GM18951 (cell line): ENCODE results near the gene RHOJ.
"Not testable (repeated sequence)": the region's sequence is repeated elsewhere in the genome, so short reads cannot be mapped to it uniquely, and the experiment has no call there.

Experiments used
- POLR2A ChIP-seq: IDR thresholded peaks from 4 replicates; pipeline ENCODE4 v1.6.1; 2011; ENCODE audit warnings: mild to moderate bottlenecking; ENCODE audit not compliant: insufficient read length, insufficient read depth; ENCODE audit errors: extremely low read depth
- in situ Hi-C: fragments of 300-500 bp; cut with MboI; formaldehyde crosslinking; loops from one replicate; pipeline ENCODE4 v1.12.0; 2022; ENCODE audit warnings: low sequenced_read_pairs, mixed read lengths, inconsistent platforms; ENCODE audit not compliant: unreplicated experiment

The RHOJ gene

DNA sequence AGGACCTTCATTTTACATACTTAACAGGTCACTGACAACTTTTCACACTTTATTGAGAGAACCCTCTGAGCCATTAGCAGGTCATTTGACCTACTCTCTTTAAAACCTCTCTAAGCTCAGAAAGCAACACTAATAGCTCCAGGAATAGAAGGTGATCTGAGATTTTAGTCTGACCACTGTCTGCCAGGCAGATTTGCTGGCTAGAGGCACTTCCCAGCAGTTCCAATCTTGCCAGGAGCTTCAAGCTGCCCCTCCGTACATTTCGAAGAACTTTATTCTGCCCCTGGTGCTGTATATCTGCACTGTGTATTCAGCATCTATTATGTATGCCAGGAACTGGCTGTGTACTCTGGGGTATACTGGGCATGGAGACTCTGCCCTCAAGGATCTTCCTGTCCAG is 58.2 kb downstream of the RHOJ start:
- TF ChIP-seq POLR2A = no peak
- in situ Hi-C loops = loop anchor here (25.0 kb wide), 1 partner anchor 1100 kb away; no protein-coding TSS in a partner anchor

DNA sequence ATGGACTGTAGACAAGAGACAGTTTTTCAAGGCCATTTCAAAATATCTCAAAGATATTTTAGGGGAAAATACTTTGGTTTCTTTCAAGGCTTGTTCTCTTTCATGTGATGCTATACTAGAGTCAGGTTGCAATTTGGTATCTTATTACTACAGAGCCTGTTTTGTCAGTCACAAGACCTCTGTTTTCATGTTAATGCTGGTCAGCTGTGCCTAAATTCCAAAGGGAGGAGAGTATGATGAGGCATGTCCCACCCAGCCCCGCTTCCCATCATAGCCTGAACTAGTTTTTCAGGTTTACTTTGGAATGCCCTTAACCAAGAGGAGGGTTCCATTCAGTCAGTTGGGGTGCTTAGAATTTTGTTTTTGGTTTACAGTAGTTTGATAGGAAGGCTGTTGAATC is 61.9 kb downstream of the RHOJ start:
- TF ChIP-seq POLR2A = no peak
- in situ Hi-C loops = loop anchor here (25.0 kb wide), 1 partner anchor 1104 kb away; no protein-coding TSS in a partner anchor

DNA sequence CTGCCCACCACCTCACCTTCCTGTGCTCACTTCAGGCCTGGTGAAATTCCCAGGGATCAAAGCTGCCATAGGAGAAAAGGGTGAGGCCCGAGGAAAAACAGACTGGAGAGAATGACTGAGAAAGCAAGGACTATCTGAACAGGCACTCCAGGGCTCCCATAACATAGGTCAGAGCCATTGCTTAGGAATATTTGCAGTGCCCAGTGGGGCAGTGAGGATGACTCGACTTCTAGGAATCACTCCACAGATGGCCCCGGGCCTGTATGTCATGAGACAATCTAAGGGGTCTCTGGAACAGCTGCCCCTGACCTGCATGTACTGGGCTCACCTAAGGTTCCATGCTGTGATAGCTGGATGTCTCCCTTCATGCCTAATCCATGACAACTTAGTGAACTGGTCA is 62.9 kb downstream of the RHOJ start:
- in situ Hi-C loops = loop anchor here (25.0 kb wide), 1 partner anchor 1105 kb away; no protein-coding TSS in a partner anchor
- TF ChIP-seq POLR2A = no peak

DNA sequence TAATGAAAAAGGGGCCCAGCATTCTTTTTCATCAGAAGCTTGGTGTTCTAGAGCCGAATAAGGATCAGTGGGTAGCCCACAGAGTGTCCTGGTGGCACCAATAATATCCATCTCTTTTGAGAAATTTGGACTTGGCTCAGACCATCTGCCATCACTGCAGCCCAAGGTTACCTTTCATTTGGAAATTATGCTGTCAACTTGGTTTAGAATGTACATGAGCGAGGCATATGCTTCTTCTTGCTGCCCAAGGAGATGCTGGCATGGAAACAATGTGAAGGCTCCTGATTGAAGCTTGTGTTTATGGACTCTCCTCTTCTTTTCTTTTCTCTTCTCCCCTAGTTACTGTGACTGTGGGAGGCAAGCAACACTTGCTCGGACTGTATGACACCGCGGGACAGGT is 64.5 kb downstream of the RHOJ start:
- no peak for TF ChIP-seq POLR2A
- in situ Hi-C loops = loop anchor here (25.0 kb wide), 1 partner anchor 1106 kb away; no protein-coding TSS in a partner anchor

DNA sequence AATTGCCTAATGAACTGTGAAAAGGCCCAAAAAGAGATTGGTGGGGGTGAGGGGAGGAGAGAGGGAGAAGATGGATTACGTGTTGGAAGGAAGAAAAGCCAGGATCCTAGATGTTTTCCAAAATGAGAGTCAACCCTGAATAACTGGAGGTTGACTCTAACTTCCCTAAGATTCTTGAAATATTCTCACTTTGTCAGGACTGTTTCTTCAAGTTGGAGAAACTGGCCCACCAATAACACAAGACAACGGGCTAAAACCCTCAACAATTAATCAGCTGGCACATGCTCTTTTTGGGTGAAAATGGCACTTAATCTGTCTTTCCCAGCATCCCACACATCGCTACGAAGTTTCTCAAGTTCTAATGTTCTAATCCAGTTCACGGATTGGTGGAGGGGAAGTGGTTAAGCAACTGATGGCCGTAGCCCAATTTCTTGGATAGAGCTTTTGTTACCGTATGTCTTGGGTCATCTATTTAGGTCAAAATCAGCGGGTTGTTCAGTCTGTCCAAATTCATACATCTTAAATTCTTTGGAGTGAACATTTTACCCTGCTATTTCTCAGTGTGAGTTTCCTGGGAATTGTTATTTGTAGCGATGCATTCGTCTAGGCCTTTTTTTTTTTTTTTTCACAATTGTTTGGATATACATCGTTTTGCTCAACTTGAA is 65.5 kb downstream of the RHOJ start:
- TF ChIP-seq POLR2A = no peak
- in situ Hi-C loops = loop anchor here (25.0 kb wide), 1 partner anchor 1107 kb away; no protein-coding TSS in a partner anchor

DNA sequence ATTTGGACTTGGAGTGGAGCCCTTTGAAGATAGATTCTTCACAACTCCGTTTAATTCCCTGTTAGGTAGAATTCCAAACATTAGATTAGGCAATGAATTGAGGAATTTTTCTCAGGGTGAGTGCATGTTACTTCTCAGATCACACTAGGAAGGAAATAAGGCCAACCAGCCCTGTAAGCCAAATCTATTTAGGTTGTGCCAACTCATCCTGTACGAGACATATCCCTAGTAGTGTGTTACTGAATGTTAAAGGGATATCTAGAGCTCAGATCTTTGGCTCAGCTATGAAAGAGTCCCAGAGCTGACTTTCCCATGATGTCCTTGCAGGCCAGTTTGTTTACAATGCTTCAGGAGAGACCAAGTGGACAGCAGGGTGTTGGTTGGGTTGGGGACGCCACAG is 68.9 kb downstream of the RHOJ start:
- in situ Hi-C loops = loop anchor here (25.0 kb wide), 1 partner anchor 1111 kb away; no protein-coding TSS in a partner anchor
- TF ChIP-seq POLR2A = no peak

DNA sequence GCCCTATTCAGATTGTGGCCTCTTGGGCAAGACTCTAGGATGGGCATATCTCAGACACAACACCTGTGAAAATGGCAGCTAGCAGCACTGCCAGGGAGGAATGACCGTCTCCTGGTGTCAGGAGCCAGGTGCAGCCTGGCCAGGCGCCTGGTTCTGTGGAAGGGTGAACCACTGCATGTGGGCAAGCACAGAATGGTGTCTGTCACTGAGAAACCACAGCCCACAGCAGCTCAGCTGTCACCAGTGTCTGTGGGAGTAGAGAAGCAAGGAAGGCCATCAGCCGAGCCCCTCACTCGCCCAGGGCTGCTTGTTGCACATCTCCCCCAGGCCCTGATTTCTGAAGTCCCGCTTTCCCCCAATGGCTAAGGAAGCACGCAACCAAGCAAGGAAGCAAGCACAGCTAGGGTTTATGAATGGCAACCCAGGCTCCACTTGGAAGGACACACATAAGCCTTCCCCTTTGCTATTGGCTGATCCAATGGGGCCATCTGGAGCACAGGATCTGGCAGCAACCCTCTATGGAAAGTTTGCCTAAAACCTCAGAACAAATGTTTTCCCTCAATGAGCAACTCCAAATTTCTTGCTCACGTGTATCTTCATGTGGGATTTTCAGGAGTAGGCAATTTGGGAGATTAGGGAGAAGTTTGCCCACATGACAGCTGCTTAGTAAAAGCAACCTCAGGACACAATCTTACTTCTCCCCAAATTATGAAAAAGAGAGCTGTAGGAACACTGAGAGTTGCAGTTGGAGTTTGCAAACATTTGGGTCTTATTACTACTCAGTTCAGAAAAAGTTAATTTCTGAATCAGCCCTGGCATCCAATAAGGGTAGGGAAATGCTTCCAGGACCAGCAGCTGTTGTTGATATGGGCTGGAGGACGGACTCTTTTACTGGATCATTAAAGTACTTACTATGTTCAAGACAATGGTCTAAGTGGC is 69.7 kb downstream of the RHOJ start:
- in situ Hi-C loops = loop anchor here (25.0 kb wide), 1 partner anchor 1112 kb away; no protein-coding TSS in a partner anchor
- TF ChIP-seq POLR2A = no peak

DNA sequence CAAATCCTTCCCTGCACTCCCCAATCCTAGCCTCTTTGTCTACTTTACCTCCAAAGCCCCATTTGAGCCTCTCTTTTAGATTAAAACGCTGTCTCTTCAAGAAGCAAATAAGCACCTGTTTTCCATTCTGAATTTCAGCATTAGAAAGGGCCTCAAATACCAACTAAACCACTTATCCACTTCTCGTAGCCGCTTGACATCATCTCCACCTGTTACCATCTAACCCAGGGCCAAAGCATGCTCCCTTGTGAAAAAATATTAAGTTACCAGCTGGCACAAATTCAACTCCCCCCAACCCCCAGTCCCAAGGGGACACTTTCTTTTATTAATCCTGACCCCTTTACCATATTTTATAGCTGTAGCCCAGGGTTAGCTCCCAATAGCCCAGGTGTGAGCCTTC is 71.4 kb downstream of the RHOJ start:
- TF ChIP-seq POLR2A = no peak
- in situ Hi-C loops = no loop called here

DNA sequence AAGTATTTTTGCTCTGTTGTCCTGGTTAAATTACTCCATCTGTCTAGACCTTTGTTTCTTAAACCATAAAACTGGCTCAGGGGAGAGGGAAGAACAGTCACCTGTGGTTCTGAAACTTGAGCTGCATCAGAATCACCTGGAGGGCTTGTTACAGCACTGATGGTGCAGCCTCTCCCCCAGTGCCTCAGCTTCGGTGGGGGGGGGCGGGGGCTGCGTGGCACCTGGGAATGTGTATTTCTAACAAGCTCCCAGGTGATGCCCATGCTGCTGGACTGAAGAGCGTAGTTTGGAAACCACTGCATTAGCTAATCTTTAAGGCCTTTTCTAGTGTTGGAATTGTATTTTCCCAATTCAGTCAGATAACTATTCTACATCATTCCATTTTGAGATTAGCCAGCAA is 71.8 kb downstream of the RHOJ start:
- in situ Hi-C loops = no loop called here
- TF ChIP-seq POLR2A = no peak

DNA sequence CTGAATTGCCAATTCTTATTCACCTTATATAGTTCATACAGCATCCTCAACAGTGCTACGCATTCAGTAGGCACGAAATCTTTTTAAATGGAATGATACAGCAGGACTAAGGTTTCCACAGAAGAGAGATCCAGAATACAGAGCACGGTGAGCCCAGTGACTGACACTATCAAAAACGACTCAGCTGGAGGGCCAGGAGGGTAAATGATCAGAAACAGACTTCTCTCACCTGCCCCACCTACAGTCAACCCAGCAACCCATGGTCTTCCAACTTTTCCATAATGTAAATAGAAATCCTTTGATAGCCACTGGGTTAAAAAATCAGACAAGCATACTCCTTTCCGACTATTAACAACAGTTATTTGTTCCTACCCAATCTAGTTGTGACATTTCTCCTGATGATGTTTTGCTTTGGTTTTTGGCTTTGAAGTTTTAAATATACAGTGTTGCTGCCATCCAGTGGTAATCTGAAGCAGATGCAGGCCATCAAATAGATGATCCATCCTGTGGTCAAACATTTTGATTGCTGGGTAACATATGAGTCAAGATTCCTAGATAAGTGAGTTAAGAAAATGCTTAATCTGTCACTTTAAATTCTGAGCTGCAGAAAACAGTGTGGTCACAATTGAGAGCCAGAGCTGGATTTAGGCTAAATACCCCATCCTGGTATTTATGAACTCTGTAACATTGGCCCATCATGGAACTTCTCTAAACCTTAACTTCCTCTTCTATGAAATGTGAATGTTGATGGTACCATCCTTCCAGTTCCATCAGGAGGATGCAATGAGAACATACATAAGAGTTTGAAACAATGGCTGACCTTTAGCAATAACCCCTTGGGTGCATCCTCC is 72.5 kb downstream of the RHOJ start:
- TF ChIP-seq POLR2A = no peak
- in situ Hi-C loops = no loop called here

DNA sequence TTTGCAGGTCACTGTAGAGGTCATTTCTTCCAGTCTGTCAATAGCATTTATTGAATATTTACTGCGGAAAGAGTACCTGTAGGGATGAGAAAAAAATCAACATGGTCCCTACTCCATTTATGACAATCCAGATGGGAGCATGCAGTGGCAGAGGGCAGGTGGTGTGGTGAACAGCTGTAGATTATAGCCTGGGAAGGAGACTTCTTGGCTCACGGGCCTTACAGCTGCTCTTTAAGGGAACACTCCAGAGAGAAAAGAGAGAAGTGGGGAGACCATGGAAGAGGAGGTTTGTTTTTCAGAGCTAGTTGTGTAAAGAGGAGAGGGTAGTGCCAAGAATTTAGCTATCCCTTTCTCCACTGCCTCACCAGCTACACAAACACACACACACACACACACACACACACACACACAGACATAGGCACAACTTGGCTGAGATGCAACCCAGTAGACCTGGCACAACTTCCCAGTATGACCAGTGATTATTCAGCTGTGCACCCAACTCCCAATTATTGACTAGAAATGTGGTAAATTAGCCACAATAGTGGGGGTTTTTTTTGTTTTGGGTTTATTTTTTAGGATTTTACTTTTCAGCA is 73.4 kb downstream of the RHOJ start:
- no peak for TF ChIP-seq POLR2A
- in situ Hi-C loops = no loop called here

DNA sequence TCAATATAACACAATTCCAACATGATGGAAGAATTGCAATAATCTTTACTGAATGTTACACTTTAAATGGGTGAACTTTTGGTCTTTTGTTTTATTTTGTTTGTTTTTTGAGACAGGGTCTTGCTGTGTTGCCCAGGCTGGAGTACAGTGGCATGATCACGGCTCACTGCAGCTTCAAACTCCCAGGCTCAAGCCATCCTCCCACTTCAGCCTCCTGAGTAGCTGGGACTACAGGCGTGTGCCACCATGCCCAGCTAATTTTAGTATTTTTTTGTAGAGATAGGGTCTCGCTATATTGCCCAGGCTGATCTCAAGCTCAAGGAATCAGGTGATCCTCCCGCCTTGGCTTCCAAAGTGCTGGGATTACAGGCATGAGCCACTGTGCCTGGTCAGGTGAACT is 75.7 kb downstream of the RHOJ start:
- in situ Hi-C loops = not testable (repeated sequence)
